DMS79 (cell line): ENCODE results near the gene VWA8.
A peak's percentile ranks its signal among the peaks of the same experiment; 100 is the strongest.
"Not testable (repeated sequence)": the region's sequence is repeated elsewhere in the genome, so short reads cannot be mapped to it uniquely, and the experiment has no call there.

Experiments used
- DNase-seq: peaks from one replicate; lab custom pipeline; 2025; lab: John Stamatoyannopoulos, UW

The VWA8 gene

DNA sequence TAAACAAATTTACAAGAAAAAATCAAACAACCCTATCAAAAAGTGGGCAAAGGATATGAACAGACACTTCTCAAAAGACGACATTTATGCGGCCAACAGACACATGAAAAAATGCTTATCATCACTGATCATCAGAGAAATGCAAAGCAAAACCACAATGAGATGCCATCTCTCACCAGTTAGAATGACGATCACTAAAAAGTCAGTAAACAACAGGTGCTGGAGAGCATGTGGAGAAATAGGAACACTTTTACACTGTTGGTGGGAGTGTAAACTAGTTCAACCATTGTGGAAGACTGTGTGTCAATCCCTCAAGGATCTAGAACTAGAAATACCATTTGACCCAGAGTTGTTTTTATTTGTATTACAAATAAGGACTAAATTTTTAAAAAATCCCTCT is 215.4 kb downstream of the VWA8 start:
- not testable (repeated sequence) for DNase-seq

DNA sequence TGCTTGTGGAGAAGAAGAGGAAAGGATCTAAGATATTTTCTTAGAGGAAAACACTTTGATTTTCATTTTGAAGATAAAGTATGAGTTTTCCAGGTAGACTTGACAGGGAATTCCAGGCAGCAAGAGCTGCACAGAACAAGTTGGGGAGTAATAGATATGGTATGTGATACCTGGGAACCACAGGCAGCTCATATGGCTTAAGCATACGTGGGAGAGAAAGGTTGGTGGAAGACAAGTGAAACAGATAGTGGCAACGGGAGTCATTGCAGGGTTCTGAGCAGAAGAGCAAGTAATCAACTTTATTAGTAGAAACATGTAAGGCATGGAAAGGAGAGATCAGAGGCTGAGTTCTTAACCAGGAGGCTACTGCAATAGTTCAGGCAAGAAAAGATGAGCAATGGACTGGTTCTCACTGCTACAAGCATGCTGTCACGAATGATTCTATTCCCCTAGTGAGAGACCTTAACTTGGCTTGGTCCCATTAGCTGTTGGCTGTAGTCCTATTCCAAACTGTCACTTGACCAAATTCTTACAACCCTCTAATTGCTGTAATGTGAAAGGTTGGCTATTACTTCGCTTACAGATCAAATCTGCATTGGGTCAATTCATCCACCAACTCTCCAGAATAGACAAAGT is 217.9 kb downstream of the VWA8 start:
- DNase-seq = no peak

DNA sequence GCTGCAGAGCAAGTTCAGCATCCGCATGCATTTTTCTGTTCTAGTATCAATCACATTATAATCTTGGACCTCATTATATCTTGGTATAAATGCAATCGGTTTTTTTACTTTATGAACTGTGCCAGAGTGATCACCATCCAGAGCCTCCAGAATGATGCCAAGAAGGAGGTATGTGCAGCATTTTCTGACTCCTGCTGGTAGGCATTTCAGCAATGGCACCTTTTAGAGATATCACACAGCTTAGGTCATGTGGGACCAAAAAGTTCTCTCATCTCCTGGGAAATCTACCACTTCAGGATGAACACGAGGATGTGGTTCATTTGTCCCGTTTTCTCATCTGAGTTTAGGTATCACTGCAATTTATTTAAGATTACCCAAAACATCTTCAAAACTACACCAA is 220.4 kb downstream of the VWA8 start:
- no peak for DNase-seq

DNA sequence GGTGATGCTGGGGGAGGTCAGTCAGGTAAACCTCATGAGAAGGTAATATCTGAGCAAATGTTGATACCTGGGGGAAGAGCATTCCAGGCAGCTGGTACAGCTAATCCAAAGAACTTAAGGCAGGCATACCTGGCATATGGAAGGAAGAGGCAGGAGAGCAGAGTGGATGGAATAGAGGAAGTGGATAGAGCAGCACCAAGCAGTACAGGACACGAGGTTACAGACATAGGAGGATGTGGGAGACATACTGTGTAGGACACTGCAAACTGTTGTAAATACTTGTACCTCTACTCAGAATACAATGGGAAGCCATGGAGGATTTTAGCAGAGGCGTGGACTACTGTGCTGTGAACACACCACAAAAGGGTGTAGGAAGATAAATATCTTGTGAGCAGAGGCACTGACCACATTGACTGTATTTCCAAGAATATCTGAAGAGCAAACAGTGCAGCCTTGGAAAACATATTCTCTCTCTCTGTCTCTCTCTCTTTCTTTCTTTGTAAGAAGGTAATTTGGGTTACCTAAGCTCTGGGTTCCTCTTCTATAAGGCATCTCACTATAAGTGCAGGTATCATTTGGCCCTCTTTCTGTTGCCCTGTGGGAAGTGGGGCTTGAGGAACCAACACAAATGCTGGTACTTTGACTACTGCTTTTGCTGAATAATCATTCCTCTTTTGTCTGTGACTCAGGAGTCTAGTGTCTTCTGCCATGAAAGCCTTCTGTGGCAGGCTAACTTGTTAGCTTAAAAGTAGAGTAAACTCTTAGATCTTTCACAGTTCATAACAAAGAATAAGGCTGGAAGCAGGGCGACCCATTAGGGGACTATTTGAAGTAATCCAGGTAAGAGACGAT is 238.0 kb downstream of the VWA8 start:
- no peak for DNase-seq

DNA sequence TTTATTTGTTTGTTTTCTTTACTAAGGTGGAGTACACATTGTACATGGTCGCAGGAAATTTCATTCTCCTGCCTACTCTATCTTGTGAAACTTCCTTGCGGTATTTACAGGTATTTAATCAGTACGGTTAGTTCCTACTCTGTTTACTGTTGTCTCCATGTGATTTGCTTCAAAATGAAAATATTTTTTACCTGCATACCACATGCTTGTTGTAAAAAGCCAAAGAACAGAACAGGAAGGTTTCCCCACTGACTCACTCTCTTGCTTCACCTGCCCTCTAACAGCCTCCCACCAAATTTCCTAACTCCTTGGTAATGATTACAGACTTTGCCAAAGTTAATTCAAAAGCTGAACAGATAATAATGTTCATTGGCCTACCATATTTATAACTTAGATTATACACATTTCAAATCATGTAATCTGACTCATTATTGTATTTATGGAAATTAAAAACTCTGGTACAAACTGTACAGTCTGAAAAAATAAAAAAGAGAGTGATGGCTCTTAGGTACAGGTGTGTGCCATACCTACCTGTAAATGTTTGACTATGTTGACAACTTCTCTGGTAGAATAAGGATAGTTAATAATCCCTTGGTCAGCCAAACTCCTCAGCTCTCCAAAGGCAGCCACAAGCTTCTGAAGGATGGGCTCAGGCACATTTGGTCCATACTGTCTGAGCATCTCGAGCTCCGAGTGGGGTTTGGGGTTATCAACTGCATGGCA is 239.9 kb downstream of the VWA8 start:
- DNase-seq = no peak

DNA sequence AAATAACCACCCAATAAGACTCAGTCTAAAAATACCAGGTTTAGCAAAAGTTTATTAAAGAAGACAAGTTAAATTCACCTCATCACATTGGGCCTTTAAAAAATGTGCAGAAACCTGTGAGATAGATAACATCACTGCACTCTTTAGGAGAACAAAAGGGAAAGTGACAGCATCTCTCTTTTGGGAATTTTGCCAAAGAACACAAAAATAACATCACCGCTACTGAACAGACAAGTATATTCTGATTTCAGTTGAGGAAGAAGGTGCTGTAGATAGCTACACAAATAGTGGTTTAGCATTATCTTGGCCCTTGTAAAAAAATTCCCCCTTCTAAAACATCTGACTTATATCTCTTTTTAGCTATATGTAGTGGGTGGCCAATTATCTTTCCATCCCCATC is 244.7 kb downstream of the VWA8 start:
- no peak for DNase-seq

DNA sequence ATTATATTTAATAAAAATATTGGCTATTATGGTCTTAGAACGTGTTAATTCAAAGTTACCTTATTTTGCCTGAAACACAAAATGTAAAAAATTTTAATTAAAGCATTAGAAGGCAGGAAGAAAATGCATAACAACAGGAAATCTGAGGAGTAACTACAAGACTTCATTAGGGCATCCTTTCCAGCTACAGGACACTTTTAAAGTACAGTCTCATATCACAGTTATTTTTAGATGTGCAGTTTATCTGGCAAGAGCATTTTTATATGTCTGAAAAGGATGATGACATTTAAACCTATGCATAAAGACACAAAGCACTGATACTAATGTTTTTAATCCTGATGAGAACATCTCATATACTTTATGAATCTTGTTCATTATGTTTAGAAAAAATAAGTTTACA is 247.5 kb downstream of the VWA8 start:
- DNase-seq = no peak

DNA sequence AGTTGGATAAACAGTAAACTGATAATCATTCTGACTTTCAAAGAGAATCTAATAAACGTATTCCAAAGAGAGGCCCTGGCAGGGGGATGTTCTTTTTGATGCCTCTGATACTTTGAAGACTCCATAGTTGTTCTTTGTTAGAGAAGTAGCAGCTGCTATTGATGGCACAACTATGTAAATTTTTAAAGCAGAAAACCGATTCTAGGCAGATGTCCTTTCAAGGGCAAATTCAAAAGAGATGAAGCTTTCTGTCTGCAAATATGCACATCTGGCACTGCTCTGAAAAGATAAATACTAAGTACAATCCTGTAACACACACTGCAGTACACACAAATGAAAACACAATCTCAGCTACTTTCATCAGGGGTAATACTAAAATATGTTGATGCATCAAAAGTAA is 250.1 kb downstream of the VWA8 start:
- no peak for DNase-seq

DNA sequence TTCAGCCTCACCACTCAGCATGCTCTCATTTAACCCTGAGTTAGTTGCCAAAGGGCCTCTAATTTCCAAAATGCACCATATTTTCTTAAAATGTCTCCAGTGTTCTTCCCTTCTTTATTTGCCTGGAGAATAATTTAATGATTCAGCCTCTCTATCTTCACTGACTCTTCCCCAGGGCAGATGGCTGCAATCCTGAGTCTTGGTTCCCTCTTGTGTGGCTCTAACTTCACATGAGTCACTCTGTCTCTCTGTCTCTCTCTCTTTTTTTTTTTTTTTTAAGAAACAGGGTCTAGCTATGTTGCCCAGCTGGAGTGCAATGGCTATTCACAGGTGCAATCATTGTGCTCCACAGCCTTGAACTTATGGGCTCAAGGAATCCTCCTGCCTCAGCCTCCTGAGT is 251.4 kb downstream of the VWA8 start:
- no peak for DNase-seq

DNA sequence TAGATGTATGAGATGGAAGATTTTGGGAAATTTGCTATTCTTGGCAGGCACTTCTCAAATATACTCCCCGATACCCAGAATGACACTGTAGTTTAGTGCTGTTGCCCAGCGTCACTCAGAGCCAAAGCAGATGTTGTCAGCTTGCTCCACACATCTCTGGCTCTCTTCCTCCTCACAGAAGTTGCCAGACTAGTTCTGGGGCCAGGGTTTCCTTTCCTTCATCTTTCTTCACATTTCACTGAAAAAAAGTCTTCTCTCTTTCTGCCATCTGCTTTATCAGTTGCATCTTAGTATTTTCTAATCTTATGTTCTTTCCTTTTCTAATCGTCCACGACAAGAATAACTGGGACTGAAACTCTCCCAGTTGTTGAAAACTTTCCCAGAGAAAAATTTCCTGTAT is 252.2 kb downstream of the VWA8 start:
- DNase-seq = no peak

DNA sequence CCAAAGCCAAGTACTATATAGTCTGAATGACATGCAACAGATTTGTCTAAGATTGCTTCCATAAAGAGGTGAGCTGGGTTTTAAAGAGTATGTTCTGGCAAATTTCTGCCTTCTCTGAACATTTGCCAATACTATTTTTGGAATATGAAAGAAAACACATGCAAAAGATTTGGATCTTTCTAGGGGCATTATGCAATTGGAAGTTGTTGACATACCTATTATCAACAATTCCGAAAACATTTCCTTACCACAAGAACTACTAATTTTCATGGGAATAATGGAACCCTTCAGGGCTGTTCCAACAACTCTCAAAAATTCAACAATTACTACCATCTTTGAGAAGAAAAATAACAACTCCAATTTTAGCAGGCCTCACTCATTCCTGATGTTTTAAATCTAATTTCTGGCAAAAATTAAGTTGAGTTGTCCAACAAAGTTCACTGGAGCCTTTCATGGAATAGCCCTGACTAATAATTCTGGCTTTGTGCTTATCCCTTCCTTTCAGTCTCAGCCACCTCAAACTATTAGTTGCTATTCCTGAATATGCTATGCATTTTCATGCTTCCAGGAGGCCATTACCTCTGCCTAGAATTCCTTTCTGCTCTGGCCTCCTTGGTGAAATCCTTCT is 253.6 kb downstream of the VWA8 start:
- no peak for DNase-seq

DNA sequence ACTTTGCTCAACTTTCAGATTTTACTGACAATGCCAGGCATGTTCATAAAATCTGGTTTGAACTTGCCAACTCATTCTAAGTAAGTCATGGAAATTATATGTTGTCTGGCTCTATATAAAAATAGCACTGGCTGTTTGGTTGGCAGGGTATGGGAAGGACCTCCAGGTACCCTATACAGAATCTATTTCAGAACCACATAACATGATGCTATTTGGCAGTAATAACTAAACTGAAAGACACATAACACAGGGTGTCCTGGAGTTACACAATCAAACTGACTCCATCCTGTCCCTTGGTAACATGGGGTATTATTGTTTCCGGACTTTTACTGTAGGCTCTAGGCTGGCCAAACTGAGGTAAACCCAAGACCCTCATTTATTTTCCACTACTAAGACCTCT is 254.8 kb downstream of the VWA8 start:
- no peak for DNase-seq

DNA sequence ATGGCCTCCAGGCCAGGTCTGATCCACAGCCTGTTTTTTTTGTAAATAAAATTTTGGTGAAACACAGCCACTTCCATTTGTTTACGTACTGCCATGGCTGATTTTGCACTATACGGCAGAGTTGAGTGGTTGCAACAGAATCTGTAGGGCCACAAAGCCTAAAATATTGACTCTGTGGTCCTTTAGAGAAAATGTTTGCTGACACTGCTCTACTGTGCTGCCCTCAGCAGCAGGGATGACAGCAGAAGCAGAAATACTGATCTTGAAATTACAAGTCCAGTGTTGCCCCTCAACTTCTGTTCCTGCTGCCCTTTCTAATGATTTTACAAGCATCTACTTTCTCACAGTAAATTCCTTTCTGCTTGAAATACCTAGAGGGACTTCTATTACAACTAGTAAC is 258.4 kb downstream of the VWA8 start:
- no peak for DNase-seq

DNA sequence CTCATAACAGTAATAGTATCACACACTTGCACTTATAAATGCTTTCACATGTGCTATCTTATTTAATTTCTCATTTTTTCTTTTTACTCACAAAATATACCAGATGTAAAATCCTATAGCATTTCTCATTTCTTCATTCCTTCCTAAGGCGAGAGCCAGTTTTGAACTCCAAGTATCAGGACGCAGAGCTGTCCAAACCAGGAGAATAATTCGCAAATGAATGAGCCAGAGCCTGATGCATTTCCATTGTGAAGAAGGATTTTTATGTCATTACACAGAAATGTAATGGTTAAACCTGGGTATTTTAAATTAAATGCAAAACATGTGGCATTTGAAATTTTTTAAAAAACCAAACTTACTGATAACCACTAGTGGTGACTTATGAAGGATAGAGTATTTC is 259.2 kb downstream of the VWA8 start:
- no peak for DNase-seq

DNA sequence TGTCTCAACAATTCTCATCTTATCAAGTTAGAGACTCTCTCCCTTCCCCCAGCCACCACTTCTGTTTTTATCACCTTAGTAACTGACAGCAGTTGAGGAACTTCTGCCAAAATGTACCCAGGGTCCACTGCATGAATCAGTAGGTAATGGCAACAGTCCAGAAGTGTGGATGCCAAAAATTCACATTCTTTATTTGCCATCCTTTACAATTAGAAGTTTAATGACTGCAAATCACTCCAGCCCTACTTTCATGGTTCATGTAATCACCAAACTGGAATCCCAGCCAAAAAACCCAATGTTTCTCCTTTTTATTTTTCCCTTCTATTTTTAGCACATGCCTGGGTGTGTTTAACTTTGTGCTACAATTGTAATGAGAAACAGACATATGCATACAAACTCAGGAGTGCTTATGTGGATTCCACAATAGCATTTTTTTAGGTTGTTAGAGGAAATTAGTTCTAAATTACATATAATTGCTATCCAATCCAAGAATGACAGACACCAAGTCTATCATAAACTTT is 260.1 kb downstream of the VWA8 start:
- DNase-seq = peak; percentile 57

DNA sequence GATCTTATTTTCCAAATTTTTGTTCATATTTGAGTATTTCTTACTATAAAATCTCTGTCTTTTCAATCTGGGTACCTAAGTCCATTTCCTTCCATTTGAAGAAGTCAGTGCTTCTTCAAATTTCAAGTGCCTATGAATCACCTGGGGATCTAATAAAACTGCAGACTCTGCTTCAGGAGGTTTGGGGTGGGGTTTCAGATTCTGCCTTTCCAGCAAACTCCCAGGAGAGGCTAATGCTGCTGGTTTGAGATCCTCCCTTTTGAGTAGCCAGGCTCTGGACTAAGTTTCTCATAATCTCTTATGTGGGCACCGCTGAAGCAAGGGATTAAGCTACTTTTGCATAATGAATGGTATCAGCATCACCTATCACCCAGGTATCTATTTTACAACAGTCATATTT is 261.1 kb downstream of the VWA8 start:
- peak; percentile 56 for DNase-seq

DNA sequence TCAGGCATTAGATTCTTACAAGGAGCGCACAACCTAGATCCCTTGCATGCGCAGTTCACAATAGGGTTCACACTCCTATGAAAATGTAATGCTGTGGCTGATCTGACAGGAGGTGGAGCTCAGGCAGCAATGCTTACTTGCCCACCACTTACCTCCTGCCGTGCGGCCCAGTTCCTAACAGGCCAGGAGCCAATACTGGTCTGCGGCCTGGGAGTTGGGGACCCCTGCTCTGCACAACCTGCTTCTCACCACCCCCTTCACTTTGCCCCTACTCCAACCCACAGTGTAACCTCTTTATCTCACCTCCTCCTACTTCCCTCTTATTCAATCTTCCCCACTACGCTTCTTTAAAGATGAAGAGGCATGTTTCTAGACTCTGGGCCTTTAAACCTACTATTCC is 263.3 kb downstream of the VWA8 start:
- DNase-seq = no peak

DNA sequence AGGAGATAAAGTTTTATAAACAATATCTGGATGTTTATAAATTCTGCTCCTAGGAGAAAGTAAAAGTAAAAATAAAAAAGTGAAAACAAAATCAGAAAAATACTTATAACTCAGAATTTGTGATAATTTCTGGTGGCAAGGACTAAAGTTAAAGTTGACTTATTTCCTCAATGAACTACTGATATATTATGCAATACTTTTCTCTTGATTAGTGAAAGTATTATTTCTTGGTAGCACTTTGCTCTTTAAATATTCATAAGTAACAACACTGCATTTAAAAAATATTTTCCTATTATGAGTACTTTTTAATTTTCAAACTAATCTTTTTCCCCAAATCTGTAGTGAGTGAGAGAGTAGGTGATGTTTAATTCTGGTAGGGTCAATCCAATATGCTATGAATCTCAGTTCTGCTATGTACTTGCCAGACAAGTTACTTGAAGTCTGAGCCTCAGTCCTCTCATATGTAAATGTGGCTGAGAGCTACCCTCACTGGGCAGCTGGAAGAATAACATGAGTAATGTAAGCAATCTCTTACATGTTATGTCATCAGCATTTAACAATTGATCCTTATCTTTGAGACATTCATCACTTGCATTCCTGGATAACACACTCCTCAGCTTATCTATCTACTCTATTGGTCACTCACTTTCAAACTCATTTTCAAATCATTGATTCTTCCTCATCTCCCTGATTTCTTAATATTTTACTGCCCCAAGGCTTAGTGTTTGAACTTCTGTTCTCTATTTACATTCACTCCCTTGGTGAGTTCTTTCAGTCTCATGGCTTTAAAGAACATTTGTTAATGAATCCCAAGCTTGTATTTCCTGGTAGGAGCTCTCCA is 264.5 kb downstream of the VWA8 start:
- DNase-seq = no peak

DNA sequence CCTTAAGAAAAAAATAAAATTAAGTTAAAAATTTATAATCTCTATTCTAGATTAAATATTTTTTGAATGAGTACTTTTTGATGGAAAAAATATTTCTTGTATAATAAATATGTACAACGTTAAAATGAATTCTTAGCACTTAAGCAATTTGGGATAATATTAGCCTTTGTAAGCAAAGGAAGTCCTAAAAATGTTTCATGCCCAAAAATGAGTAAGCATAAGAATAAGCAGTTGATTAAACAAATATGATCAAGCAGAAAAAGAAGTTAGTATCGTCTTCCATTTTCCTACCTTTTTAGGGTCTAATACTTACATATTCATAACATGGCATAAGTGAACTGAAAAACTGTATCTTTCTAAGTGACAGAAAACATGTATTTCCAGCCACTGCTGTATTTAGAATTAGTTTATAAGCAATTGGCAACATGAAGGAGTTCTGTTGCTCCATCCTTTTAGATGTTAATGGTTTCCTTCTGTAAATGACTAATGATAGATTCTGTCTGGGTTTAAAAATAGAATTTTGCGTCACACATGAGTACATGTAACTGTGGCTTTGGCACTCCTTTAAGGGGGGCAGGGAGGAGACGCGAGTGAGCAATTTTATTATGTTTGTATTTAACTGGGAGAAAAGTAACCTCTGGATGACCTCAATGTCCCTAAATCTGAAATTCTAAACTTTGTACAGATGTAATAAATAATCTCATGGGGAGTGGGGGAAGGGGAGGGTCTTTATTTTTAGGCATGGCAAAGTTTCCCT is 266.2 kb downstream of the VWA8 start:
- DNase-seq = no peak

DNA sequence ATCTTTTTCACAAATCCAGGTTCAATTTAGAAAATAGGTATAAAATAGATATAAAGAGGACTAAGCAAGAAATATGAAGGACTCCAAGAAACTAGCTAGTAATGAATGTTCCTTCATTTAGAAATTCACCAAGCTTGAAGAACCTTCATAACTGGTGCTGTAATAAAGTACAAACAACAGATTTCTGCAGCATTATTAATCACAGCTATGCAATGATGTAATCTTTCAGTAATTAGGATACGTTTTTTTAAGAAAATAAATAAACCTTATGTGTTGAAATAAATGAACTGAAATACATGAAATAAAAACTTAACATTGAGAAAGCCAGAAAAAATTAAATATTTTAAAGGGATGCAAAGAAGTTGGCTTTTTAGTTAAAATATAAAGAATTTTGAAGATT is 267.5 kb downstream of the VWA8 start:
- no peak for DNase-seq

DNA sequence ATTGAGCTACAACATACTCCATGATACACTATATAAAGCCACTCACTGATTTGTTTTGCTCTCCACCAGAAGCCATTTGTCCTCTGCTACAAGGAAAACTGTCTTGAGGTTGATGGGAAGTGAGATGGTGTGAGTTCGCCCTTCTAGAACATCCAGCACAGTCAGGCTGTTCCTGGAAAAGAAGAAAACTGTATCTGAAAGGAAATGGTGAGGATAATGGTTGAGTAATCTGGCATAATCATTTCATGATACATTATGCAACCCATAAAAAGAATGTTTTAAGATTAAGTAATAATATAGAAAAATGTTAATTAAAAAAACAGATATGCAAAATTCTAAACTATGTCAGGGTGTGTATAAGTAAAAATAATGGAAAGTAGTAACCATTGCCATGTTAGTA is 269.6 kb downstream of the VWA8 start:
- no peak for DNase-seq
